HepG2 (cell line): ENCODE results near the gene IQGAP2. TPM values are rescaled to one million over a fixed set of nuclear protein-coding genes. Genes with fewer than 3 reads are reported as not detected.

Source experiments
- ATAC-seq: fragments of 200-7000 bp; cut with Tn5 transposase; 3 replicates; pipeline ENCODE4 v1.9.1; 2020; ENCODE audit warnings: mild to moderate bottlenecking, moderate library complexity
- BruUV-seq: library from RNA; stranded (reverse); fragments of 400-500 nt; replicated peaks from 2 replicates; lab custom pipeline; 2021; lab: Mats Ljungman, UMichigan
- CTCF ChIA-PET: fragments of 300-600 bp; formaldehyde crosslinking; extraction: SDS; loops from one replicate; lab custom pipeline; 2021; ENCODE audit warnings: low total read pairs, inconsistent platforms, low intra/inter-chr PET ratio; lab: Yijun Ruan, JAX
- POLR2A ChIA-PET: fragments of 350-600 bp; sonication (Branson Sonifier 250); formaldehyde crosslinking; loops from one replicate; lab custom pipeline; 2020; ENCODE audit warnings: antibody characterized with exemption, inconsistent platforms; lab: Yijun Ruan, JAX
- DNase-seq: peaks from one replicate; pipeline ENCODE4 v3.0.0-alpha.2; 2015; ENCODE audit warnings: low spot score
- FAIRE-seq: peaks from 3 replicates; lab custom pipeline; 2011; peaks lifted over from hg19 to GRCh38; lab: Jason Lieb, UNC
- H2AFZ ChIP-seq: one replicate; pipeline ENCODE4 v1.6.1; 2011; ENCODE audit warnings: low read length, inconsistent platforms
- H3K27ac ChIP-seq: fragments of 300-600 bp; 3 replicates; pipeline ENCODE4 v1.8.0; 2011; ENCODE audit warnings: mixed run types, mild to moderate bottlenecking, mixed read lengths, low read length, inconsistent platforms; ENCODE audit not compliant: insufficient read depth; ENCODE audit errors: extremely low read length
- H3K27me3 ChIP-seq, 2 experiments: fragments of 200-600 bp in 1 of 2; 2 replicates in 1 of 2; 3 replicates in 1 of 2; pipeline versions ENCODE4 v1.6.0 to v1.8.0; 2011; ENCODE audit warnings: low read length in 2 of 2, mild to moderate bottlenecking in 2 of 2, moderate library complexity in 2 of 2, inconsistent platforms in 1 of 2; ENCODE audit not compliant: insufficient read depth in 2 of 2, control insufficient read depth in 1 of 2
- H3K36me3 ChIP-seq, 2 experiments: fragments of 200-600 bp in 1 of 2; replicated peaks in 1 of 2; 2 replicates in 1 of 2; 3 replicates in 1 of 2; pipeline versions ENCODE4 v1.5.1 to v1.8.0; 2011; ENCODE audit warnings: low read length in 2 of 2, inconsistent platforms in 1 of 2; ENCODE audit not compliant: insufficient read depth in 2 of 2, control insufficient read depth in 1 of 2
- H3K4me1 ChIP-seq: 2 replicates; pipeline ENCODE4 v1.5.1; 2012; ENCODE audit warnings: low read length, inconsistent platforms; ENCODE audit not compliant: insufficient read depth
- H3K4me2 ChIP-seq: 2 replicates; pipeline ENCODE4 v1.6.0; 2011; ENCODE audit warnings: low read depth, low read length, inconsistent platforms
- H3K4me3 ChIP-seq, 3 experiments: fragments of 200-600 bp in 1 of 3; sonication (generic), shearing (Covaris generic) in 1 of 3; replicated peaks in 1 of 3; 2 replicates each; pipeline ENCODE4 v1.5.1; 2011 to 2016; ENCODE audit warnings: low read length in 3 of 3, inconsistent platforms in 2 of 3, low read depth in 2 of 3, mild to moderate bottlenecking in 2 of 3, control low read depth in 1 of 3, mixed read lengths in 1 of 3; ENCODE audit not compliant: insufficient read depth in 1 of 3
- H3K79me2 ChIP-seq: one replicate; pipeline ENCODE4 v1.6.1; 2011; ENCODE audit warnings: low read length, inconsistent platforms; ENCODE audit not compliant: insufficient read depth
- H3K9ac ChIP-seq: 2 replicates; pipeline ENCODE4 v1.6.0; 2011; ENCODE audit warnings: mild to moderate bottlenecking, low read depth, low read length, inconsistent platforms; ENCODE audit not compliant: insufficient read depth
- H3K9me3 ChIP-seq: 2 replicates; pipeline ENCODE4 v1.5.1; 2012; ENCODE audit warnings: mild to moderate bottlenecking, low read length
- H4K20me1 ChIP-seq: 2 replicates; pipeline ENCODE4 v1.6.0; 2011; ENCODE audit warnings: inconsistent platforms, mild to moderate bottlenecking, low read length, moderate library complexity; ENCODE audit not compliant: insufficient read depth
- HOXA7 ChIP-seq: sonication (generic); formaldehyde crosslinking; IDR thresholded peaks from 2 replicates; pipeline ENCODE4 v1.8.1; 2022; ENCODE audit warnings: mild to moderate bottlenecking, missing genetic modification reagents, moderate library complexity
- ISL2 ChIP-seq: sonication (generic); formaldehyde crosslinking; IDR thresholded peaks from 2 replicates; pipeline ENCODE4 v1.5.0; 2020; ENCODE audit warnings: missing genetic modification reagents
- MZF1 ChIP-seq: sonication (generic); formaldehyde crosslinking; IDR thresholded peaks from 2 replicates; pipeline ENCODE4 v1.8.1; 2023; ENCODE audit warnings: mild to moderate bottlenecking, missing genetic modification reagents, borderline replicate concordance
- NR1H2 ChIP-seq: sonication (generic); formaldehyde crosslinking; IDR thresholded peaks from 2 replicates; pipeline ENCODE4 v1.8.1; 2022; ENCODE audit warnings: low read depth, missing genetic modification reagents, borderline replicate concordance
- SMC3 ChIP-seq: IDR thresholded peaks from 2 replicates; pipeline ENCODE4 v1.6.1; 2011; ENCODE audit warnings: low read length, improper control_type of control experiment
- ZFP36L1 ChIP-seq: sonication (generic); formaldehyde crosslinking; IDR thresholded peaks from 2 replicates; pipeline ENCODE4 v1.8.0; 2022; ENCODE audit warnings: mild to moderate bottlenecking, missing genetic modification reagents, moderate library complexity
- ZNF24 ChIP-seq: fragments of 450-650 bp; IDR thresholded peaks from 2 replicates; pipeline ENCODE4 v1.6.1; 2017; ENCODE audit warnings: antibody characterized with exemption, mild to moderate bottlenecking
- ZNF335 ChIP-seq: sonication (generic); formaldehyde crosslinking; IDR thresholded peaks from 2 replicates; pipeline ENCODE4 v1.4.0; 2020; ENCODE audit warnings: missing genetic modification reagents
- ZNF672 ChIP-seq: sonication (generic); formaldehyde crosslinking; IDR thresholded peaks from 2 replicates; pipeline ENCODE4 v1.8.1; 2022; ENCODE audit warnings: missing genetic modification reagents
- WGBS: methylation state at CpG from one replicate; pipeline ENCODE4 v1.1.6; 2017; ENCODE audit warnings: low lambda C conversion rate; 5-methylcytosine and 5-hydroxymethylcytosine counted together
- in situ Hi-C: cut with HindIII; loops from 2 replicates; pipeline ENCODE4 v1.10.0; 2017; ENCODE audit warnings: low pct_unique_long_range_greater_than_20kb; ENCODE audit not compliant: extremely low pct_ligation_motif_present
- intact Hi-C: fragments of 100-400 bp; cut with micrococcal nuclease; formaldehyde crosslinking; loops from one replicate; pipeline ENCODE4 v1.10.0; 2022; ENCODE audit not compliant: unreplicated experiment
- polyA plus RNA-seq, 8 experiments: library from polyadenylated mRNA; depleted of rRNA in 3 of 8; stranded (reverse) in 7 of 8; unstranded in 1 of 8; fragments of >200 nt; fragmentation: Illumina TruSeq in 4 of 8; extraction: Trizol in 4 of 8; gene quantifications; 2 replicates each; pipeline versions ENCODE4 v1.2.1 to v1.2.3, GENCODE V29; 2011 to 2016; ENCODE audit warnings: low read depth in 4 of 8, missing spikeins in 1 of 8, mixed read lengths in 1 of 8; ENCODE audit not compliant: insufficient read depth in 1 of 8
- total RNA-seq, 5 experiments: library from RNA; depleted of rRNA; stranded (reverse); fragments of >200 nt; fragmentation: Illumina TruSeq; extraction: Trizol; gene quantifications; 2 replicates each; pipeline ENCODE4 v1.2.3, GENCODE V29; 2016; ENCODE audit warnings: low read depth in 1 of 5
- TF ChIP-seq, protein P1 (sequence below): sonication (generic); formaldehyde crosslinking; IDR thresholded peaks from 2 replicates; pipeline ENCODE4 v1.4.0; 2020; ENCODE audit warnings: missing genetic modification reagents, borderline replicate concordance
- TF ChIP-seq, protein P2 (sequence below): sonication (generic); formaldehyde crosslinking; IDR thresholded peaks from 2 replicates; pipeline ENCODE4 v1.8.0; 2022; ENCODE audit warnings: mild to moderate bottlenecking, missing genetic modification reagents; ENCODE audit not compliant: insufficient replicate concordance
- TF ChIP-seq, protein P3 (sequence below): sonication (generic); formaldehyde crosslinking; conservative IDR thresholded peaks from 2 replicates; pipeline ENCODE4 v1.8.0; 2022; ENCODE audit warnings: missing genetic modification reagents

Gene IQGAP2
- total and polyA plus RNA-seq, 2 of the 13 experiments (the other 11 are each of a cell fraction or from before 2014, with no cell fraction given), result 35.2 to 83.3 TPM

DNA sequence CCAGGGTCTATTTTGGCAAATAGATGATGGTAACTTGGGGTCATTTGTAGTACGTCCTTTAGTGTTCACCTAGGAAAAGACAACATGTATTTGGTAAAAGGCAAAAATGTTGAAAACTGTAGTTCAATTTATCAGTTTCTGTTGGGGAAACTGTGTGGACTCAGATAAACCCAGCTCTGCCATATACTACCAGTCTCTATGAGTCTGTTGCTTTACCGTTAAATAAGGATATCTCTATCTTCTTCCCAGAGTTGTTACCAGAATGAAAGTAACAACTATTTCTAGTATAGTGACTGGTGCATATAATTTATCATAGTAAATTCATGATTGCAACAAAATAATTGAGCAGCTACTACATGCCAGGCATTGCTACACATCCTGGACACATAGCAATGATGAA, 3.8 kb upstream of the IQGAP2 start:
- H3K27ac ChIP-seq, result no peak overlapping the region
- H3K4me3 ChIP-seq, result no peak overlapping the region
- no peak overlapping the region for H3K4me2 ChIP-seq
- WGBS, result 88% methylated on average over 2 of the region's 2 CpGs
- DNase-seq, result no peak
- ChIA-PET POLR2A (no interaction called here), CTCF (no interaction called here)
- BruUV-seq, result no TSS peak
- in situ Hi-C loops, result no loop called here
- FAIRE-seq, result no peak
- peaks cover 2% of the 10 kb centered on the region for H3K79me2 ChIP-seq
- H3K27me3 ChIP-seq, result no peaks in the 10 kb centered on the region
- no peak for ATAC-seq
- H2AFZ ChIP-seq, result no peak overlapping the region
- no peak overlapping the region for H3K9ac ChIP-seq
- no peaks in the 10 kb centered on the region for H3K36me3 ChIP-seq
- H3K9me3 ChIP-seq, result no peaks in the 10 kb centered on the region
- intact Hi-C loops, result no loop called here
- peaks cover 23% of the 10 kb centered on the region for H3K4me1 ChIP-seq
- no peaks in the 10 kb centered on the region for H4K20me1 ChIP-seq
- TF ChIP-seq MZF1 (CRISPR knock-in tag) (no peak), ZNF24 (no peak), NR1H2 (CRISPR knock-in tag) (no peak), ZFP36L1 (CRISPR knock-in tag) (no peak), ISL2 (no peak), ZNF672 (CRISPR knock-in tag) (no peak), HOXA7 (no peak), ZNF335 (CRISPR knock-in tag) (no peak), SMC3 (no peak)
- TF ChIP-seq, protein P1, sequence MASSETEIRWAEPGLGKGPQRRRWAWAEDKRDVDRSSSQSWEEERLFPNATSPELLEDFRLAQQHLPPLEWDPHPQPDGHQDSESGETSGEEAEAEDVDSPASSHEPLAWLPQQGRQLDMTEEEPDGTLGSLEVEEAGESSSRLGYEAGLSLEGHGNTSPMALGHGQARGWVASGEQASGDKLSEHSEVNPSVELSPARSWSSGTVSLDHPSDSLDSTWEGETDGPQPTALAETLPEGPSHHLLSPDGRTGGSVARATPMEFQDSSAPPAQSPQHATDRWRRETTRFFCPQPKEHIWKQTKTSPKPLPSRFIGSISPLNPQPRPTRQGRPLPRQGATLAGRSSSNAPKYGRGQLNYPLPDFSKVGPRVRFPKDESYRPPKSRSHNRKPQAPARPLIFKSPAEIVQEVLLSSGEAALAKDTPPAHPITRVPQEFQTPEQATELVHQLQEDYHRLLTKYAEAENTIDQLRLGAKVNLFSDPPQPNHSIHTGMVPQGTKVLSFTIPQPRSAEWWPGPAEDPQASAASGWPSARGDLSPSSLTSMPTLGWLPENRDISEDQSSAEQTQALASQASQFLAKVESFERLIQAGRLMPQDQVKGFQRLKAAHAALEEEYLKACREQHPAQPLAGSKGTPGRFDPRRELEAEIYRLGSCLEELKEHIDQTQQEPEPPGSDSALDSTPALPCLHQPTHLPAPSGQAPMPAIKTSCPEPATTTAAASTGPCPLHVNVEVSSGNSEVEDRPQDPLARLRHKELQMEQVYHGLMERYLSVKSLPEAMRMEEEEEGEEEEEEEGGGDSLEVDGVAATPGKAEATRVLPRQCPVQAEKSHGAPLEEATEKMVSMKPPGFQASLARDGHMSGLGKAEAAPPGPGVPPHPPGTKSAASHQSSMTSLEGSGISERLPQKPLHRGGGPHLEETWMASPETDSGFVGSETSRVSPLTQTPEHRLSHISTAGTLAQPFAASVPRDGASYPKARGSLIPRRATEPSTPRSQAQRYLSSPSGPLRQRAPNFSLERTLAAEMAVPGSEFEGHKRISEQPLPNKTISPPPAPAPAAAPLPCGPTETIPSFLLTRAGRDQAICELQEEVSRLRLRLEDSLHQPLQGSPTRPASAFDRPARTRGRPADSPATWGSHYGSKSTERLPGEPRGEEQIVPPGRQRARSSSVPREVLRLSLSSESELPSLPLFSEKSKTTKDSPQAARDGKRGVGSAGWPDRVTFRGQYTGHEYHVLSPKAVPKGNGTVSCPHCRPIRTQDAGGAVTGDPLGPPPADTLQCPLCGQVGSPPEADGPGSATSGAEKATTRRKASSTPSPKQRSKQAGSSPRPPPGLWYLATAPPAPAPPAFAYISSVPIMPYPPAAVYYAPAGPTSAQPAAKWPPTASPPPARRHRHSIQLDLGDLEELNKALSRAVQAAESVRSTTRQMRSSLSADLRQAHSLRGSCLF, result no peak
- TF ChIP-seq, protein P2, sequence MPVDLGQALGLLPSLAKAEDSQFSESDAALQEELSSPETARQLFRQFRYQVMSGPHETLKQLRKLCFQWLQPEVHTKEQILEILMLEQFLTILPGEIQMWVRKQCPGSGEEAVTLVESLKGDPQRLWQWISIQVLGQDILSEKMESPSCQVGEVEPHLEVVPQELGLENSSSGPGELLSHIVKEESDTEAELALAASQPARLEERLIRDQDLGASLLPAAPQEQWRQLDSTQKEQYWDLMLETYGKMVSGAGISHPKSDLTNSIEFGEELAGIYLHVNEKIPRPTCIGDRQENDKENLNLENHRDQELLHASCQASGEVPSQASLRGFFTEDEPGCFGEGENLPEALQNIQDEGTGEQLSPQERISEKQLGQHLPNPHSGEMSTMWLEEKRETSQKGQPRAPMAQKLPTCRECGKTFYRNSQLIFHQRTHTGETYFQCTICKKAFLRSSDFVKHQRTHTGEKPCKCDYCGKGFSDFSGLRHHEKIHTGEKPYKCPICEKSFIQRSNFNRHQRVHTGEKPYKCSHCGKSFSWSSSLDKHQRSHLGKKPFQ, result no peak
- TF ChIP-seq, protein P3, sequence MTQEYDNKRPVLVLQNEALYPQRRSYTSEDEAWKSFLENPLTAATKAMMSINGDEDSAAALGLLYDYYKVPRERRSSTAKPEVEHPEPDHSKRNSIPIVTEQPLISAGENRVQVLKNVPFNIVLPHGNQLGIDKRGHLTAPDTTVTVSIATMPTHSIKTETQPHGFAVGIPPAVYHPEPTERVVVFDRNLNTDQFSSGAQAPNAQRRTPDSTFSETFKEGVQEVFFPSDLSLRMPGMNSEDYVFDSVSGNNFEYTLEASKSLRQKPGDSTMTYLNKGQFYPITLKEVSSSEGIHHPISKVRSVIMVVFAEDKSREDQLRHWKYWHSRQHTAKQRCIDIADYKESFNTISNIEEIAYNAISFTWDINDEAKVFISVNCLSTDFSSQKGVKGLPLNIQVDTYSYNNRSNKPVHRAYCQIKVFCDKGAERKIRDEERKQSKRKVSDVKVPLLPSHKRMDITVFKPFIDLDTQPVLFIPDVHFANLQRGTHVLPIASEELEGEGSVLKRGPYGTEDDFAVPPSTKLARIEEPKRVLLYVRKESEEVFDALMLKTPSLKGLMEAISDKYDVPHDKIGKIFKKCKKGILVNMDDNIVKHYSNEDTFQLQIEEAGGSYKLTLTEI (CRISPR knock-in tag), result no peak
